ENCODE measurements around the gene CALCOCO1. TPM values are rescaled to one million over a fixed set of nuclear protein-coding genes. Genes with fewer than 3 reads are reported as not detected.
A peak's percentile ranks its signal among the peaks of the same experiment; 100 is the strongest.

The CALCOCO1 gene
- polyA plus RNA-seq, 3 donors = 60.1 to 238 (median 69.6) TPM

DNA sequence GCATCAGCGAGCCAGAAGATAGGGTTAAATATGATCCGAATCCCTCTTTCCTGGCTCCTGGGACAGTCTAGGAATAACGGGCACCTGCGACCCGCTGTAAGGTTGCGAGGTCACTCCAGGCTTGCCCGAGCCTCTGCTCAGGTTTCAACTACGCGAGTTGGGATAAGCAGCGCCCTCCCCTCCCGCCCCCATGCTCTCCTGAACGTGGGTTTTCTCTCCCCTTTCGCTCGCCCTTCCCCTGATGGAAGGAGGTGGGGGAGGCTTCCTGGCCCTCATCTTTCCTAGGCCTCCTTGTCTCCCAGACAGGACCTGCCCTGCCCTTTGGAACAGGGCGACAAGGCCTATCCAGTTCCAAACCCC lies 50.6 kb downstream of the CALCOCO1 start:
- peak overlapping the region; percentile 54 to 87 (median 78) for H3K4me3 ChIP-seq (replicated peaks in 1 of 3; ENCODE audit: low read depth in 2 of 3, low read length in 3 of 3)
- H3K79me2 ChIP-seq (ENCODE audit: insufficient read depth, low read length) = peaks cover 42% of the 10 kb centered on the region
- no peaks in the 10 kb centered on the region for H3K9me3 ChIP-seq (replicated peaks in 1 of 2; ENCODE audit: control insufficient read depth in 1 of 2, insufficient read depth in 1 of 2, low read length in 2 of 2)
- peaks cover 0 to 3% (median 0%) of the 10 kb centered on the region in 7 donors for H3K9me3 Mint-ChIP-seq
- H3K9ac ChIP-seq (ENCODE audit: insufficient read depth, low read length, poor library complexity, severe bottlenecking) = peak overlapping the region; percentile 82
- peak overlapping the region; percentile 96 to 99 for H3K4me3 Mint-ChIP-seq
- peak overlapping the region; percentile 81 to 96 for H3K27ac ChIP-seq (ENCODE audit: low read depth in 1 of 2, low read length in 2 of 2)
- H3K27me3 ChIP-seq (ENCODE audit: control insufficient read depth in 2 of 2, insufficient read depth in 2 of 2, low read length in 2 of 2) = peaks cover 7 to 9% of the 10 kb centered on the region in 2 donors
- H3K4me1 Mint-ChIP-seq = peaks cover 31% of the 10 kb centered on the region
- intact Hi-C loops (cut with micrococcal nuclease) = loop anchor here (1.0 to 10.0 kb wide), 5 partner anchors 52 to 224 kb away; partner anchors contain the start of genes ATF7 (in 1 of the 2) and PCBP2 (in 1 of the 2)
- H3K4me2 ChIP-seq (replicated peaks; ENCODE audit: extremely low read depth, low read length, poor library complexity, severe bottlenecking) = peak overlapping the region; percentile 91
- WGBS (ENCODE audit: insufficient coverage) = 0% methylated on average over 5 of the region's 15 CpGs
- H3K27ac Mint-ChIP-seq = peak overlapping the region; percentile 96 to 99 (median 97)
- H4K20me1 ChIP-seq (ENCODE audit: insufficient read depth, low read length) = peaks cover 10% of the 10 kb centered on the region
- H2AFZ ChIP-seq (ENCODE audit: insufficient read depth, low read depth, low read length, poor library complexity, severe bottlenecking) = peak overlapping the region; percentile 97
- peaks cover 10 to 28% (median 10%) of the 10 kb centered on the region in 3 donors for H3K27me3 Mint-ChIP-seq (ENCODE audit: low read depth in 3 of 3)
- H3K36me3 Mint-ChIP-seq = peaks cover 15 to 25% of the 10 kb centered on the region in 2 donors
- TF ChIP-seq, protein P1, sequence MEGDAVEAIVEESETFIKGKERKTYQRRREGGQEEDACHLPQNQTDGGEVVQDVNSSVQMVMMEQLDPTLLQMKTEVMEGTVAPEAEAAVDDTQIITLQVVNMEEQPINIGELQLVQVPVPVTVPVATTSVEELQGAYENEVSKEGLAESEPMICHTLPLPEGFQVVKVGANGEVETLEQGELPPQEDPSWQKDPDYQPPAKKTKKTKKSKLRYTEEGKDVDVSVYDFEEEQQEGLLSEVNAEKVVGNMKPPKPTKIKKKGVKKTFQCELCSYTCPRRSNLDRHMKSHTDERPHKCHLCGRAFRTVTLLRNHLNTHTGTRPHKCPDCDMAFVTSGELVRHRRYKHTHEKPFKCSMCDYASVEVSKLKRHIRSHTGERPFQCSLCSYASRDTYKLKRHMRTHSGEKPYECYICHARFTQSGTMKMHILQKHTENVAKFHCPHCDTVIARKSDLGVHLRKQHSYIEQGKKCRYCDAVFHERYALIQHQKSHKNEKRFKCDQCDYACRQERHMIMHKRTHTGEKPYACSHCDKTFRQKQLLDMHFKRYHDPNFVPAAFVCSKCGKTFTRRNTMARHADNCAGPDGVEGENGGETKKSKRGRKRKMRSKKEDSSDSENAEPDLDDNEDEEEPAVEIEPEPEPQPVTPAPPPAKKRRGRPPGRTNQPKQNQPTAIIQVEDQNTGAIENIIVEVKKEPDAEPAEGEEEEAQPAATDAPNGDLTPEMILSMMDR (IDR thresholded peaks at IDR 0.05) = no peak
- peaks cover 8 to 25% of the 10 kb centered on the region in 2 donors for H3K36me3 ChIP-seq (replicated peaks in 1 of 2; ENCODE audit: control insufficient read depth in 1 of 2, insufficient read depth in 2 of 2, low read length in 2 of 2)
- DNase-seq = no peak
- H3K4me1 ChIP-seq (ENCODE audit: control insufficient read depth in 1 of 2, insufficient read depth in 2 of 2, low read length in 2 of 2) = peaks cover 16 to 28% of the 10 kb centered on the region in 2 donors

DNA sequence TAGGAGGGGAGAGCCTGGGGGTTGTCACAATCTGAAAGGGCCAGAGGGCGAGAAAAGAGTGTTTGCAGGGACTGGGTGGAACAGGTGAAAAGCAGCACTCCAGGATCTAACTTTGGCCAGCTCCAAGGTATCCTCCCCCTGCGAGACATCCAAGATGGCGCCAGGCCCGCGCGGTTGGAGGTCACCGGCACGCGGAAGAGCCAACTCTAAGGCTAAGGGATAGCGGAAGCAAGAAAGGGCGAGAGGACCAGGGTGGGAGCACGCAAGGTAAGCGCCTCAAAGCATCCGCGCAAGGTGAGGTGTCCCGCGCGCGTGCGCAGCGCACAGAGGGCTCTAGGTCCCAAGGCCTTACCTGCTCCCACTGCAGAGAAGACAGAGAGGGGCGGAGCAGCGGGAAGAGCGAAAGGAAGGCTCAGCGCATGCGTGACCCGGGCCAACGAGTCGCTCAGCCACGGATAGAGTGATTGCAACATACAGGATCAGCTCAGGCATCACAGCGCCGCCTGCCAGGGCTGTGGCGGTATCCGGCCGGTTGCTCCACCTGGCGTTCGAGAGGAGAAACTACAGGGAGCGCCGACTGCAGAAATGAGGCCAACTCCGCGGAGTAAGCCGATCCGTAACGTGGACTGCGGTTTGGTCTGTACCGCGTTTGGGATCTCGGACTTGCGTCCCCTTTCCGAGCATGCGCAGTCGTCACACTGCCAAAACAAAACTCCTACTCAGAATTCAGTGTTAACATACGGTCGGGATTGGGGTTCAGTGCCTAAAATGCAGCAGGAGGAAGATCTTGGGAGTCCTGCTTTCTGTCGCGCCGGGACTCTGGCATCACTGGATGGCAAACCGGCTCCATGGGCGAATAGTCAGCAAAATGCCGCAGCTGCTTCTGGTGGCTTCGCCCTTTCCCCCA lies 51.3 kb downstream of the CALCOCO1 start, which contains the start of gene ATP5MC2:
ATP5MC2 (minus strand) TSS at position 383 of the 907 bp plus-strand sequence. CDS start 3,469 bp downstream, outside the sequence.
- peak within 1 kb of the TSS; percentile 96 to 99 for H3K4me3 Mint-ChIP-seq
- Histone ChIP-seq H4K20me1 (ENCODE audit: insufficient read depth, low read length) (peaks cover 17% of the 10 kb centered on the region), H3K9ac (ENCODE audit: insufficient read depth, low read length, poor library complexity, severe bottlenecking) (peak within 1 kb of the TSS; percentile 82), H3K27ac (ENCODE audit: low read depth in 1 of 2, low read length in 2 of 2) (peak within 1 kb of the TSS; percentile 81 to 96), H3K79me2 (ENCODE audit: insufficient read depth, low read length) (peaks cover 49% of the 10 kb centered on the region), H3K9me3 (replicated peaks in 1 of 2; ENCODE audit: control insufficient read depth in 1 of 2, insufficient read depth in 1 of 2, low read length in 2 of 2) (no peaks in the 10 kb centered on the region), H2AFZ (ENCODE audit: insufficient read depth, low read depth, low read length, poor library complexity, severe bottlenecking) (peak within 1 kb of the TSS; percentile 97), H3K27me3 (ENCODE audit: control insufficient read depth in 2 of 2, insufficient read depth in 2 of 2, low read length in 2 of 2) (peaks cover 7 to 9% of the 10 kb centered on the region in 2 donors), H3K36me3 (replicated peaks in 1 of 2; ENCODE audit: control insufficient read depth in 1 of 2, insufficient read depth in 2 of 2, low read length in 2 of 2) (peaks cover 15 to 32% of the 10 kb centered on the region in 2 donors), H3K4me2 (replicated peaks; ENCODE audit: extremely low read depth, low read length, poor library complexity, severe bottlenecking) (peak within 1 kb of the TSS; percentile 91), H3K4me1 (ENCODE audit: control insufficient read depth in 1 of 2, insufficient read depth in 2 of 2, low read length in 2 of 2) (peaks cover 16 to 28% of the 10 kb centered on the region in 2 donors), H3K4me3 (replicated peaks in 1 of 3; ENCODE audit: low read depth in 2 of 3, low read length in 3 of 3) (peak within 1 kb of the TSS; percentile 54 to 87 (median 78))
- WGBS (ENCODE audit: insufficient coverage) = under 1% methylated on average over 59 of the region's 61 CpGs
- H3K4me1 Mint-ChIP-seq = peaks cover 31% of the 10 kb centered on the region
- TF ChIP-seq, protein P1 (IDR thresholded peaks at IDR 0.05) = peak; percentile 98
- peaks cover 10 to 28% (median 10%) of the 10 kb centered on the region in 3 donors for H3K27me3 Mint-ChIP-seq (ENCODE audit: low read depth in 3 of 3)
- peaks cover 0 to 3% (median 0%) of the 10 kb centered on the region in 7 donors for H3K9me3 Mint-ChIP-seq
- intact Hi-C loops (cut with micrococcal nuclease) = loop anchor here (1.0 to 10.0 kb wide), 6 partner anchors 49 to 224 kb away; partner anchors contain the start of genes ATF7 (in 2 of the 2) and PCBP2 (in 1 of the 2)
- H3K36me3 Mint-ChIP-seq = peaks cover 22 to 32% of the 10 kb centered on the region in 2 donors
- peak; percentile 98 to 99 (median 99) for DNase-seq
- peak within 1 kb of the TSS; percentile 96 to 99 (median 97) for H3K27ac Mint-ChIP-seq
